HG03439 (cell line): Measurements from ENCODE around the gene NLRP10.

Source experiments
- ATAC-seq: cut with Tn5 transposase; IDR thresholded peaks from one replicate; pipeline ENCODE4 v1.9.1; 2021; ENCODE audit warnings: mild to moderate bottlenecking, moderate library complexity; ENCODE audit not compliant: unreplicated experiment

Gene NLRP10

DNA sequence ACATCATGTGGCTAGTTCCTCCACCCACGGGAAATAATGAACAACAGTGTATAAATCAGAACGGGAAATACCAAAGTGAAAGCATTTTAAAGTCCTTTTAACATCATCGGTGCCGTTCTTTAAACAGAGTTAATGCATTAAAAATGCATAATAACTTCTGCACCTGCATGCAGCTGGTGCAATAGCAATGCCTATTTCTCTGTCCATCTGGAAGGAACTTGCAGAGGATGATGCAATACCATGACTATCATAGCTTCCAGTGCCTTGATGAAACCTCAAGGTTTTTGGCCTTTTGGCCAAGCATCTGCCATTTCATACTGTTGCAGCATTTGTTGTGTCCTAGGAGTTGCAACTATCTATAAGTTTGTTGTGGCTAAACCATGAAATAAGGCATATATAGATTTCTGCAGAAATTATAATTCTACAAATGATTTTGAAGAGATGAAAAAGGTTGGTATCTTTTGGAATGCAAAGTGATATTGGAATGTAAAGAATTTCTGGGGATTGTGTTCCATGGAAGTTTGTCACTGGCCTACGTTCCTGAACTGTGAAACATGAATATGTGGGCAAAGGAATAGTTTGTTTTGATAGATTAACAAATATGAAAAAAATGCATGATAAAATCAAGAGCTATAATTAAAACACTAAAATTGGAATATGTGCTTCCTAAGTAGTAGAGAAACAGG is 12.1 kb upstream of the NLRP10 start:
- ATAC-seq: no peak

DNA sequence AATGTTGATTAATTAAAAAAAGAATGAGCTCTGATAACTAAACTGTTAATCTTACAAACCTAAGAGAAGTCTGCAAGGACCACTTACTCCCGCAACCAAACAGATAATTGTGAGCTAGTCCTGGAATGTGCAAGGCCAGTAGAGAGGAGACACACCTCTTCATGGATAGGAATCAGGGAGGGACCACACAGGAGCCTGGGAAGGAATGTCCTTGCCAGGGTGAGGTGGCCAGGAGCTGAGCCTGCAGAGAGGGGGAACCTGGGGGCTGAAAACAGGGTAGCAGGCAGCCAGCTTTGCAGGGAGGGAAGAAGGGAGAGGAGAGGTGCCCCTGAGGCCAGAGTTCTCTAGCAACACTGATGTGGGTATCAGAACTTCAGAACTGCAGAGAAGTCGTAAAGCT is 9.4 kb upstream of the NLRP10 start:
- ATAC-seq: no peak

DNA sequence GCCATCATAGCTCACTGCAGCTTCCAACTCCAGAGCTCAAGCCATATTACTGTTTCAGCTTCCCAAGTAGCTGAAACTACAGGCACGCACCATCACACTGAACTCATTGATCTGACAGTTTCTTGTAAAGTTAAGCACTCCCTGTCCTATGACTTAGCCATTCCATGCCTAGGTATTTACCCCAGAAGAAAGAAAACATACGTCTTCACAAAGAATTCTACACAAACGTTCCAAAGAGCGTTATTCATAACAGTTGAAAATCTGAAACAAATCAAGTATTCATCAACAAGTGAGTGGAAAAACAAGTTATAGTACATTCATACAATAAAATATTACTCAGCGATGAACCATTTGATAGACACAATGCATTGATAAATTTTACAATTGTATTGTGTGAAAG is 7.8 kb upstream of the NLRP10 start:
- ATAC-seq: no peak

DNA sequence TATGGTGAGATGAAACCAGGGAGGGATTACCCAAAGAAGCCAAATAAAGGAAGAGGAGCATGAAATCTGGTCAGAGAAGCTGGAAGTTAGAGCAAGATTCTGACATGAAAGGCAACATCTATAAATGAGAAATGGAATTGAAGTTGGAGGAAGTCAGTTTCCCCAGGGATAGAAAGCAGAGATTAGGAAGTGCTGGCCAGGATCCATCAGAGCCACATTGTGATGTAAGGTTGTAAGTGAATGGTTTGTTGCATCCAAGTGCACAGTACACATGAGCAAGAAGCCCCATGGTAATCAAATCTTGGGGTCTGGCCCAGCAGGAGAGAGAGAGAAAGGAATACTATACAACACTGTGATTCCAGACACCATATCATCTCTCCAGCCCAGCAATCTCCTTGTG is 6.6 kb upstream of the NLRP10 start:
- ATAC-seq: no peak

DNA sequence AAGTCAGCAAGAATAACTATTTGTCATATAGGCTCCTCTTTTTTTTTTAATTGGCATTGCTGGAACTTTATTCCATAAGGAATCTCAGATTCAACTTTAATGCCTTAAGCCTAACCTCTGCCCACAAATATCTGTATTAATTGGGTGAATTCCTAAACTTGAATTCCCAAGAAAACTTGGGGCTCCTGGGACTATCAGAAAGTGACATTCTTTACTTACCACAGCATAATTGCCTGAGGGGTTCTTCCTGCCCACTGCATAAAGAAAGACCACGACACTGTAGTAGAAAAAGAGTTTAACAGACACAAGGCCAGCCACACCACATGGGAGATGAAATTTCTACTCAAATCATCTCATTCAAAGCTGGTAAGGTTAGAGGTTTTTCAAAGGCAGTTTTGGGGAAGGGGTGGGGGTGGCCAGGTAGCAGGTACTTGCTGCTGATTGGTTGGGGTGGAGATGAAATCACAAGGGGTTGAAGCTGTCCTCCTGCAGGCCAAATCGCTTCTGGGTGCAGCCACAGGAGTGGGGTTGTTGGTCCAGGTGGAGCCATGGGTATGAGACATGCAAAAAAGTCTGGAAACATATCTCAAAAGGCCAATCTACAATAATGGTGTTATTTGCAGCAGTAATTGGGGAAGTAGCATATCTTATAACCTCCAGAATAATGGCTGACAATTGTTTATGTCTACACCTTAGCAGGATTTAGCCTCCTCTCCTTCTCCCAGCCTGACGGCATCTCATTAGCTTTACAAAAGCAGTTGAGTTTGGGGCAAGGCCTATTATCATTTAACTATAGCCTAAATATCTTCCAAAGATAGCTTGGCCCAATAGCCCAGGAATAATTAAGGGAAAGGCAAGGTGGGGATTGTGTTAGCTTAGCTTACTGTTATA is 4.8 kb upstream of the NLRP10 start:
- ATAC-seq: no peak

DNA sequence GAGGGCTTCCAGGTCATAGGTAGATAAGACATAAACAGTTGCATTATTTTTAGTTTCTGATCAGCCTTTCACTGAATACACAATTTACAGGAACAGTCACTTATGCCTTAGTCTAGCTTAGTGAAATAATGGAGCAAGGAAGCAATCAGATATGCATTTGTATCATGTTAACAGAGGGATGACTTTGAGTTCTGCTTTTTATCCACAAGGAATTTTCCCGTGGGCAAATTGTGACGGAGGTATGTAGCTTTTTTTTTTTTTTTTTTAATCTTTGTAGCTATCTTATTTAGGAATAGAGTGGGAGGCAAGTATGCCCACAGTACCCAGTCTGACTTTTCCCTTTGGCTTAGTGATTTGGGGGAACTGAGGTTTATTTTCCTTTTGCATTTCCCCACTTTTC is 3.4 kb upstream of the NLRP10 start:
- no peak for ATAC-seq

DNA sequence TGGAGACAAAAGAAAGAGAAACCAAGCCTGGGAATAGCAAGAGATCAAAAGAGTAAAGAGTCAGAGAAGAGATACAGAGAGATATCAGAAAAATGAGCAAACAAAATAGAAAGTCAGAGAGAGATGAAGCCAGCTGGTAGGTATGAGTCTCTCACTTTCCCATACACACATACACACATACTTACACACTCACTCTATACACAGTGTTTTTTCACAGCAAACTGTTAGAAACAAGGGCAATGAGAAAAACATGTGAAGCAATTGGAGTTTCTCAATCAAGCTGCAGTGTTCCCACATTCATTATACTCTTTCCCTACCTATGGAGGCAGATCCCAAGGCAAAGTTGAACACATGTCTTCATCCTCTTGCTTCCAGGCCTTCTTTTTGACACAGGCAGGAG is 2.6 kb upstream of the NLRP10 start:
- no peak for ATAC-seq

DNA sequence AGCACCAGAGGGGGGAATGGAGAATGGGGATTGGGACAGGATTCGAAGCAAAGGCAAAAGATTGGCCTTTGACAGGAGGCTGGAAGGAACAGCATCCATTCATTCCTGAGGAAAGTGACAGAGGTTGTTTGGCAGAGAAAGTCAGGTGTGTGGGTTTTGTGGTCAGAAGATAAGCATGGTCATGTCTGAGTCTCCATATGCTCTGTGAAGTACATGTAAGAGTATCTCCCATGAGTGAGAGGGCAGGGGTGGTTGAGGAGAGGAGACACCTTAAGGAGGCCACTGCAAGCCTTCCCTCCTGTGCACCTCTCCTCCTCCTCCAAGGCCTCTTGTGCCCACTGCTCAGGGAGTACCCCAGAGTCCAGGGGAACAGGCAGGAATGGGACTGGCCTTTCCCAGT is 1.9 kb upstream of the NLRP10 start:
- no peak for ATAC-seq

DNA sequence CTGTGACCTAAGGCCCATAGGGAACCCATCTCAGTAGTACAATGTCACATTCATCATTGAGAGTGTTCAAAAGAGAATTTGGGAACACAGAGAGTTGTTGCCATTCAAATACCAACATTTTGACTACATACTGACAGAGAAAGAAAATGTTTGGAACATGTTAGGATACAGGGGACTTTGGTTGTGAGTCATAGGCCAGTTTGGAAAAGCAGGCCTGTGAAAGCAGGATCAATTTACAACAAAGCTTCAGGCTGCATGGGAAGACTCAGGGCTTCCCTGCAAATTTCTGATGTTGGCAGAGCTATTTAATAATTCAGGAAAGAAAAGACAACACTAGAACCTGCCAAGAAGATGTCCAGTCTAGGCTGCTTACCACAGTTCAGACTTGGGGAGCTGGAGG is 374 bp downstream of the NLRP10 start:
- ATAC-seq: no peak

DNA sequence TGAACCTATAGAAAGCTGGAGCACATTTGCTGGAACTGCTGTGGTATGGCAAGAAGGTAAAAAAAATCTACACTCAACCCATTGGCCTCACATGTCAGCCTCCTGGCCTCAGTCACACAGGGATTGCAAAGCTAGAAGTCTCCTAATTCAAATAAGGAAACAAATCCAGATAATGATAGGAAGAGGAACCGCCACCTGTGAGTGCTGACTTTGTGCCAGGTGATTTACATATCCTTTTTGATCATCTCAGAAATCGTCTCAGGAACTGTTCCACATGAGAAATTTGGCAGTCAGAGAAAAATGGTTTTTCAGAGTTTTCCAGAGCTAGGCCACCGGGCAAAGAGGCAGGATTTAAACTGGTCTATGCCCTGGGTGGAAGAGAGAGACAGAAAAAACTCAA is 986 bp downstream of the NLRP10 start:
- no peak for ATAC-seq

DNA sequence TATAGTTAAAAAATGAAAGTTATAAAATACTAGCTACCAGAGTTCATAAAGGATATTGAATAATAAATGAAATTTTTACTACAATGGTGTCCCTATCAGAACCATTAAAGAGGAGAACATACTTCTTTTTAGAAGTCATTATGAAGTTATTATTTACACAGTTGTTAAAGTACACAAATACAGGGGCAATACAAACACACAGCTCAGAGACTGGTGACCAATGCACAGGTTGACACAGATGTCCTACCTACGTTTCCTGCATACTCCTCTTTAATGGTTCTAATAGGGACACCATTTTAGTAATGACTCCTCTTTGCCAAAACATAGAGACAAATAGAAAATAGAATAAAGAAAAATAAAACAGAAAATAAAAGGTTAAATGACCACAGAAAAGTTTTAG is 10.1 kb downstream of the NLRP10 start:
- ATAC-seq: no peak

DNA sequence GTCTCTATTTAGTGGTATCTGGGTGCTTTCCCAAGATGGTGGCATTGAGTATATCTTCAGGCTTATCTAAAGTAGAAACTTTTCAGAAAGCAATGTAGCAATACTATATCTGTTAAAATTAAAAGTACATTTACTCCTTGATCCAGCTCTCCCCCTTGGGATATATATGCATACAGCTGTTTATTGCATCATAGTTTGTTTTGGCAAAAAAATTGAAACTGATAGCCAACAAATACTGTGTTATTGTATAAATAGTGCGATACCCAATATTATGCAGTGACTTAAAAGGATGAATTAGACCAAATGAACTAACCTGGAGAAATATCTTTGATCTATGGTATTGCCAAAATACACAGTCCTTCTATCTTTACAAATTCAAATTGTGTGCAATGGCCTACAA is 15.3 kb downstream of the NLRP10 start:
- ATAC-seq: no peak

DNA sequence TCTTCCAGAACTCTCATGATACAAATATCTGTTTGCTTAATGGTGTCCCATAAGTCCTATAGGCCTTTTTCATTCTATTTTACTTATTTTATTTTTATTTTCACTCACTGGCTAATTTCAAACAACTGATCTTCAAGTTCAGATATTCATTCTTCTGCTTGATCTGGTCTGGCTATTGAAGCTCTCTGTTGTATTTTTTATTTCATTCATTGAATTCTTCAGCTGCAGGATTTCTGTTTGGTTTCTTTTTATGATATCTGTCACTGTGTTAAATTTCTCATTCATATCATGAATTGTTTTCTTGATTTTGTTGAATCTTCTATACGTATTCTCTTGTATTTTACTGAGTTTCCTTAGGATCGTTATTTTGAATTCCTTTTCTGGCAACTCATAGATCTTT is 21.1 kb downstream of the NLRP10 start:
- ATAC-seq: no peak

DNA sequence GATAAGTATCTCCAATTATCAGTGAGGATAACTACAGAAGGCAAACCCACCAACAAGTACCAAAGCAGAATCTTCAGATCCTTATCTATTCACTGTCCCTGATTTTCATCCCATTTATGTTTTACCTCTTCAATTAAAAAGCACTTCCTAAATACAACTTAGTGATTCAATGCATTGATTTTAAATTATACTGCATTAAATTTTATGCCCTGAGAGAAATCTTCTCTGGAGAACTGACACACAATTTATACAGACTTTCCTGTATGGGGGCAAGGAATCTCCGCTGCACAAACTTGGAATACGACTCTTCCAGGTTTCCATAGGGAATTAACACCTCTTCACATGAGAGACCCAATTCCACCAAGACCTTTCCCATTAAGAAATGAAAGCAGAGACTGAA is 23.6 kb downstream of the NLRP10 start, which contains the start of gene OR10A3:
TSS of gene OR10A3 (minus strand) at position 101 of the 400 bp plus-strand sequence. CDS start 2,188 bp downstream, outside the sequence.
- ATAC-seq: no peak

DNA sequence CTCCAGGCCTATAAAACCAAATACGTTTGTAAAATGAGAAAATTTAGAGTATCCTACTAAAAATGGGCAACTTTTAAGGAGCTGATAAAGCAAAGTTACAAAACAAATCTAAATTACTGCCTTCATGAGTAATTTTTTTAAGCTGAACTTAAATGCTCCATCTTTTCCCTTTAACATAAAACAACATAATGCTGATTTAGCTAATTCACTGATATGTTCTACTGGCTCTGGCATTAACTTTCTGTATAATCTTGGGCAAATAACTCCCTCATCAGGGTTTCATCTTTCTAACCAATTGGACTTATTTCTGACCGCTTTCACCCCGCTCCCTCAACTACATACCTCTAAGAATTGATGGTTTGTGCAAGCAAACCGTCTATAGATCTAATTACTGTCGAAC is 24.1 kb downstream of the NLRP10 start:
- ATAC-seq: no peak

DNA sequence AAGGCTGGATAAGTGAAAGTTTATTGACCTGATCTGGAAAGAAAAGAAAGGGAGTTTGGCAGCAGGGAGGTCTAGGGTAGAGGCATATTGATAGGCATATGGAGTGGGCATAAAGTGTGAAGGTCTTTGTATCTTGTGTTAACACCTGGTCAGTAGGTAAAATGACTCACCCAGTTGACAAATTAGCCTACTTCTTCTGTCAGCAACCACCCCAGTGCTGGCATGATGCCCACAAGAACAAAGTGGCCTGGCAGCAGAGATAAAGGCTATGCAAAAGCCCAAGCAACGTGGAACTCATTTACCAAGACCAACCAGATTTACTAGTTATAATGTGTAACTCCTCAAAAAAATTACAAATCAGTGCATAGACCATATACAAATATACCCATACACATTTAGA is 28.6 kb downstream of the NLRP10 start:
- no peak for ATAC-seq

DNA sequence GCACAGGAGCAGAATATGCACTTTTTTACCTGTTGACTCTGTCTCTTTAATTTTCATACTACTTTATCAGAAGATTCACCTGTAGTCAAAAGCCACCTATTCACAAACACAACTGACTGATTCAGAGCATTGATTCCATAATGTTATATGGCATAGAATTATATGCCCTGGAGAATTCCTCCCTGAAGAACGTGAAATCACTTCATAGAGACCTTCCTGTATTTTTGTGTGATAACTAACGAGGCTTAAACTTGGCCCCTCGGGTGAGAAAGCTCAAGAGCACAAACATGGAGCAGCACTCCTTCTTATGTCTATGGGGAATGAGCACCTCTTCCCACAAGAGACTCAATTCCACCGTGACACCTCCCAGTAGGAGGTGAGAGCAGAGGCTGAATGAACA is 34.1 kb downstream of the NLRP10 start, which contains the start of gene OR10A6:
TSS of gene OR10A6 (minus strand) at position 101 of the 400 bp plus-strand sequence. CDS start 2,606 bp downstream, outside the sequence.
- ATAC-seq: no peak

DNA sequence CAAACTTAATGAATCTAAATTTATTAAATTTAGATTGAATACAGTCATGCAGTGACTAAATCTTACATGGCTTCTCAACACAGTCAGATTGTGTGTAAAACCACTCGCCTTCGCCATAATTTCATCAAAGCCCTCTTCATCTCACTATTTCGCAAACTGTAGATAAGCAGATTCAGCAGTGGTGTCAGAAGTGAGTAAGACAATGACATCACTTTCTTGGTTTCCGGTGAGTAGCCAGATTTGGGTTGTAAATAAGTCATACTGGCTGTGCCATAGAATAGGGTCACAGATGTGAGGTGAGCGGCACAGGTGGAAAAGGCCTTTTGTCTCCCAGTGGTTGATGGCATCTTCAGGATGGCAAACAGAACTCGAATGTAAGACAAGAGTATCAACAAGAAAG is 37.6 kb downstream of the NLRP10 start:
- ATAC-seq: no peak

DNA sequence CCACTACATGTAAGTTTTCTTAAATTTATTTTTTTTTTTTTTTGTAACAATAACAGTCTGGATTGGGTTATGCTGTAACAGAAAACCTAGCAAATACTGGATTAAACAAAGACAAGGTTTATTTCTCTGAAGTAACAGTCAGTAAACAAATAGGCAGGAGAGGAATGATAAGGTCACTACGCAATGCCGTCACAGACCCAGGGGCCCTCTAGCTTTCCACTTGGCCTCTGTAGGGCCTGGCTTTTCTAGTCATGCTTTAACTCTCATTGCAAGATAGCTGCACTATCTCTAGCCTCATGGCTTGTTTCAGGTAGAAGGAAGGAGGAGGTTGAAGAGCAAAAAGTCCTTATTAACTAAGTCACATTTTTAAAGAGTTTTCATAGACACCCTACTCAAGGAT is 40.7 kb downstream of the NLRP10 start:
- ATAC-seq: no peak

DNA sequence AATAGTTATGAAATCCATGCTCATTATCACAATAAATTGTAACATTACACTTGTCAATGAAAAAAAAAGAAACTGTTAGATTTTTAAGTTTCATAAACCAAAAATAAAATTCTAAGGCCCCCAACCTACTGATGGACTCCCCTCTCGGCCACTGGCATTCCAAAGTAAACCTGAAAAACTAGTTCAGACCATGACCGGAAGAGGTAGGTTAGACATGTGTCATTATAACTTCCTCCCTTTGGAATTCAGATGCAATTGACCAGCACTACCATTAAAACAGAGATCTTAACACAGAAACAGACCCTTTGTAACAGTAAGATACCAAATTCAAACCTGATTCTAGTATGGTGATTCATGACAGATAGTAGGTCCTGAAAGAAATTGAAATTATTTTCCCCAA is 47.1 kb downstream of the NLRP10 start:
- no peak for ATAC-seq
